Body of pancreas (tissue), 4 donors: Measurements from ENCODE around the gene LPP.

Source experiments
- CTCF ChIP-seq, 7 experiments: fragments of 450-650 bp in 4 of 7; fragments of 200-600 bp in 3 of 7; sonication (generic) in 3 of 7; IDR thresholded peaks; one replicate each; pipeline ENCODE4 v1.5.1; 2016 to 2019; ENCODE audit warnings: antibody characterized with exemption in 7 of 7
- POLR2A ChIP-seq, 3 donors: fragments of 450-650 bp; IDR thresholded peaks; one replicate each; pipeline ENCODE4 v1.6.1; 2016; ENCODE audit warnings: antibody characterized with exemption in 3 of 3, mild to moderate bottlenecking in 2 of 3

GRCh38 chr3:188306435-188307005 lies 152.6 kb downstream of the LPP start:
- no peak for TF ChIP-seq CTCF (IDR thresholded peaks at IDR 0.05)
- no peak for TF ChIP-seq POLR2A (IDR thresholded peaks at IDR 0.05)
